NCI-H2081 treated with DMSO at 0.1 percent for 48 hours (cell line): ENCODE data around the gene BOK.

Source experiments
- DNase-seq: peaks from one replicate; lab custom pipeline; 2025; lab: John Stamatoyannopoulos, UW

Gene BOK

GRCh38 chr2:241538838-241539615 lies 19.5 kb upstream of the BOK start:
- no peak for DNase-seq

- no peak for DNase-seq
Observed at GRCh38 chr2:241539616-241540374, 18.8 kb upstream of the BOK start.

DNA sequence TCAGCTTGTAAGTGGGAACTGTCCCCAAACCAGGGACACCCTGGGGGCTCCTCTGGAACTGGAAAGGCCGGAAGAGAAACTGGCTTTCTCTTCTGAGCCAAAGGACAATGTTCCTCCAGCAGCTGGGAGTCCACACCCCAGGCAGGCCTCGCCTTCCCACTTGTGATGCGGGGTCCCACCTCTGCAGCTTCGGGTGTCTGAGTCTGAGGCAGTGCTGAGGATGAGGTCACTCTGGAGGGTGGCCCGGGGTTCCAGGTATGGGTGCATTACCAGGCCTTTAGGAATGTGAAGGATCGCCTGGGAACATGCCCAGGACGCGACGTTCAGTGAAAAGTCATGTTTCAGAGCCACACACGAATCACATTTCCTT lies 18.2 kb upstream of the BOK start:
- no peak for DNase-seq

GRCh38 chr2:241540771-241541561 lies 17.6 kb upstream of the BOK start:
- no peak for DNase-seq

DNA sequence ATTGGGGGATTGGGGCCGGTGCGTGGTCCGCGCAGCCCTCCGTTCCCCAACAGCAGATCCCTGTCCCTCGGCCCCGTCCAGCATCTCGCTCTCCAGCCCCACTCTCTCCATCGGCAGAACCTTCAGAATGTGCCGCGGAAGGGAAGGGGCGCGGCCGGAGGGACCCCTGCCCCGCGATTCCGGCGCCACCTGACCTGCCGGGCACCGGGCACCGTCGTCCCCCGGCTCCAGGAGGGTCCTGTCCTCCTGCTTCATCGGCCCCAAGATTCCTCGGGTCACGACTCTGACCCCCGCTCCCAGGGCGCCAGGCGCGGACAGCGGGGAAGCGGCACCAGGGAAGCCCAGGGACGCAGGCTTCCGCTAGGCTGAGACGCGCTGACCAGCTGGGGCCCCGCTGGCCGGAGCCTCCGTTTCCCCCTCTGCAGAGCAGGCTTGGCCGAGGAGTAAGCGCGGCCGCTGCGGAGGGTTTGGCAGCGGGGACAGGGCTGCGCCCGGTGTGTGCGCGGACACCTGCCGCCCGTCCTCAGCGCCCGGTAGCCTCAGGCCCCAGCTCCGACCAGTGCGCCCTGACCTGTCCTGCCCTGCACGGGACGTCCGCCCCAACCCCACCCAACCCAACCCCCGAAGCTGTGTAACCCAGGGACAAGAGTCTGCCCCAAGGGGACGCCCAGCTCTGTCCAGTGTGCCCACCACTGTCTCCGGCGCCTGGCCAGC lies 16.8 kb upstream of the BOK start:
- no peak for DNase-seq

DNA sequence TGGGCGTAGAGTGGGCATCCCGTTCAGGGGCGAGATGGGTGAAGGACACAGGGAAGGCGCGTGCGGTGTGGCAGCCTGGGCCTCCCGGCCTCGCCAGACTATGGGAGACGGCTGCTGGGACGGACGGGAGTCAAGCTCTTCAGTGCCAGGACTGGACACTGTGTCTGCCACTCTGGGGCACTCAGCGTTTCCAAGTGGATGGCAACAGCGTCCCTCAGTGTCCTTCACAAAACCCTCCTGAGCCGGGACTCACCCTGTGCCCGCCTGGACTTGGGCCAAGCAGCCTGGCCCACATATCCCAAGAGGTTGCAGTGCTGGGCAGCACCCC lies 16.3 kb upstream of the BOK start:
- DNase-seq = no peak

DNA sequence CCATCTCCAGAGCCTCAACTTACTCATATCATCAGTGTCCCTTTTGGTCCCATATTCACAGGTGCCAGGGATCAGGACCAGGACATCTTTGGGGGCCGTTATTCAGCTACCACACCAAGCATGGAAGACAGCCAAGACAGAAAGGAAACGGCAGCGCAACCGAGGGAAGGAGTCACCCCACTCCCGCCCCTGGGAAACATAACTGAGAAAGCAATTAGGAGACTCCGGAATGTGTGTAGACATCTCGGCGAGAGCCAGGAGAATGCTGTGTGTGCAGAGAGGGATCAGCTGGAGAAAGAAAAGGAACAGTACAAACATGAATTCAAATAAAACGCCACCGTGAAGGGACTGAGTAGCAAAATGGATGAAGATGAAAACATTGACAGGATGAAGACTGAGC lies 13.4 kb upstream of the BOK start:
- DNase-seq = no peak

DNA sequence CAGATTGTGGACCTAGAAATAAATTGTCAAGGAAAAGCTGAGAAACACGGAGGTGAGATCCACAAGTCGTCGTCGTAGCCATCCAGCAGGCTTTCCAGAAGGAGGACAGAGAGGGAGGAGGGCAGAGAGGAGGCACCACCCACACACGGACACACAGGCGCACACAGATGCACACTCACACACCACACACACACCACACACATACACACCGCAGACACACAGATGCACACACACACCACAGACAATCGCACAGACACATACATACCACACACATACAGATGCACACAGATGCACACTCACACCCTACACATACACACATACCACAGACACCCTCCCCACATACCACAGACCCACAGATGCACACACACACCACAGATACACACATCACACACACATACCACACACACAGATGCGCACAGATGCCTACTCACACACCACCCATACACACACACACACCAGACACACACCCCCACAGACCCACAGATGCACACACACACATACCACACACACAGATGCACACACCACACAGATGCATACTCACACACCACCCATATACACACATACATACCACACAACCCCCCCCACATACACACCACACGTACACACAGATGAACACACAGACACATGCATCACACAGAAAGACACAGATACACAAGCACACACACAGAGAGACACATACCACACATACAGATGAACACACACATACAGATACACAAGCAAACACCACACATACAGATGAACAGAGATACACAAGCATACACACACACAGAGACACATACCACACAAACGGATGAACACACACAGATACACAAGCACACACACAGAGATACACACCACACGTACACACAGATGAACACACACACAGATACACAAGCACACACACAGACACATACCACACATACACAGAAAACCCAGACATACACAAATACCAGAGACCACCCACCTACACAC lies 12.7 kb upstream of the BOK start:
- DNase-seq = no peak

DNA sequence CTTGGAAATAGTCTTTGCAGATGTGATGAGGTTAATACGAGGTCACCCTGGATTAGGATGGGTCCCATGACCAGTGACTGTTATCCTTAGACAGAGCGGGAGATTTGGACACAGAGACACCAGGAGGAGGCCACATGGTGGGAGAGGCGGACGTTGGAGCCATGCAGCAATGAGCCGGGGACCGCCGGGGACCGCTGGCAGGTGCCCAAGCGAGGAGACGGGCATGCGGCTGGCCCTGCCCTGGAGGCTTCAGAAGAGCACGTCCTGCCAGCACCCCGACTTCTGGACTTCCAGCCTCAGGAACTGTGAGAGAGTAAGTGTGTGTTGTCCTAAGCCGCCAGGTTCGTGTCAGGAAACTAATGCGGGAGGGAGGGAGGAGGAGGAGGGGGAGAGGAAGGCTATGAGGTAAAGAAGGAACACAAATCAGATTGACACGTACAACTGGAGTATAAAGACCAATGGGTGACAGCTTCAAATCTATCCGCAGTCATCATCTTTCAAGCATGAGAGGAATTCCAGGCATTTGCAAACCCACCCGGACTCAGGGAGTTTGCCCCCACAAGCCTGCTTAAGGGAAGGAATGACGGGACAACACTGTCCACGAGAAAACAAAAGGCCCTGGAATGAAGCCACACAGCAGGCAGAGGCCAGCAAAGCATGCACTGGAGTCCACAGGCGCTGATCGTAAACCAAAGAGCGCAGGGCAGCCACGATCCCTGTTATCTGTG lies 11.6 kb upstream of the BOK start:
- DNase-seq = no peak

DNA sequence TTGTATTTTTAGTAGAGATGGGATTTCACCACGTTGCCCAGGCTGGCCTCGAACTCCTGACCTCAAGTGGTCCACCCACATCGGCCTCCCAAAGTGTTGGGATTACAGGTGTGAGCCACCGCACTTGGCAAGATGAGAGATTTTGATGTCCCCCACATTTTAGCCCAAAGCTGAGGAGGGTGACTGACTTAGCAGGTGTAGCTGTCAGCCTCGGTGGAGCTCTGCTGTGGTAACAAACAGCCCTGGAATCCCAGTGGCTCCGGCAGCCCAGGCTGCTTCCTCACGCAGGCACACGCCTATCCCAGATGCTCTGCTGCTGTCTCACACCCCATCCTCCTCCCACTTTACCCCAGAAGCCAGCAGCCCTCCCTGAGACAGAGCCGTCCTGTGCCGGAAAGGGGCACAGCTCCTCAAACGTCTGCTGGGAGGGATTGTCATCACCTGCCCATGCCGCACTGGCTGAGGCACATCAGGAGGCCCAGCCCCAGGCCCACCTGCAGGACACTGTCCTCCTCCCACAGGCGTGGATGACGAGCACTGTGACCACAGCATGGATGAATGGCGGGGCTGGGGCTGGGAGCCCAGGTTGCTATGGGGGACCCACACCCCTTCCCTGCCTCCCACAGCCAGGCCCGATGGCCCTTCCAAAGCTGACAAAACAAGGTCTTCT lies 10.6 kb upstream of the BOK start:
- DNase-seq = no peak

GRCh38 chr2:241548451-241548835 lies 10.1 kb upstream of the BOK start:
- no peak for DNase-seq

- no peak for DNase-seq
Observed at GRCh38 chr2:241550616-241551580, 7.6 kb upstream of the BOK start.

- no peak for DNase-seq
Observed at GRCh38 chr2:241551599-241551997, 6.9 kb upstream of the BOK start.

DNA sequence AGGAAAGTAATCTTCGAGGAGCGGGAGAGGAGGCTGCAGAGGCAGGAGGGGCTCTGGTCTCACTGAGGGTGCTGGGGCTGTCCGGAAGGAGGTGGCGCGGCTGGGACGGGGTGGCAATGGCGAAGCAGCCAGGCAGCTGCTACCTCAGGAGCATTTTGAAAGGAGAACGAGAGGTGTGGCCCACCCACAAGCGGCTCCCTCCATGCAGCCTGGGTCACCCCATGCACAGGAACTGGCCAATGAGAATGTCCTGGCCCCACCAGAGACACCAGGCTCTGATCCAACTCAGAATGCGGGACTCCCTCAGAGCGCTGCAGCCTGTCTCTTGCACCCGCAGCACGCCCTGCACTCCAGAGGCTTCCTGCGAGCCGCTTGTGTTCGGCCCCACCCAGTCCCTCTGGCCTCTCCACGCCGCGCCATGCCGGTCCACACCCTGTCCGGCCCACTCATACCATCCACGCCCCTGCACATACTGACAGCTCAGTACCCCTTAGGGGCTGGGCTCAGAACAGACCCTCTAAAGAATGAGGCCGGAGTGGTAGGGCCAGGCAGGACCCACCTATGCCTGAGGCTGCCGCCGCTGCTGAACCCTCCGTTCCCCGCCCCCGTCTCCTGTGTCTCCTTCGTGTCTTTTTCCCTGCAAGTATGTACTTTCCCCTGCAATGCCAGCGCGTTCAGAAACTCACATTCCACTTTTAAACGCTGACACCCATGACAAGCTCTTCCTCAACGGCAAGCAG lies 6.4 kb upstream of the BOK start:
- DNase-seq = no peak

- no peak for DNase-seq
Observed at GRCh38 chr2:241553512-241553830, 5.1 kb upstream of the BOK start.

- no peak for DNase-seq
Observed at GRCh38 chr2:241553981-241554380, 4.6 kb upstream of the BOK start.

DNA sequence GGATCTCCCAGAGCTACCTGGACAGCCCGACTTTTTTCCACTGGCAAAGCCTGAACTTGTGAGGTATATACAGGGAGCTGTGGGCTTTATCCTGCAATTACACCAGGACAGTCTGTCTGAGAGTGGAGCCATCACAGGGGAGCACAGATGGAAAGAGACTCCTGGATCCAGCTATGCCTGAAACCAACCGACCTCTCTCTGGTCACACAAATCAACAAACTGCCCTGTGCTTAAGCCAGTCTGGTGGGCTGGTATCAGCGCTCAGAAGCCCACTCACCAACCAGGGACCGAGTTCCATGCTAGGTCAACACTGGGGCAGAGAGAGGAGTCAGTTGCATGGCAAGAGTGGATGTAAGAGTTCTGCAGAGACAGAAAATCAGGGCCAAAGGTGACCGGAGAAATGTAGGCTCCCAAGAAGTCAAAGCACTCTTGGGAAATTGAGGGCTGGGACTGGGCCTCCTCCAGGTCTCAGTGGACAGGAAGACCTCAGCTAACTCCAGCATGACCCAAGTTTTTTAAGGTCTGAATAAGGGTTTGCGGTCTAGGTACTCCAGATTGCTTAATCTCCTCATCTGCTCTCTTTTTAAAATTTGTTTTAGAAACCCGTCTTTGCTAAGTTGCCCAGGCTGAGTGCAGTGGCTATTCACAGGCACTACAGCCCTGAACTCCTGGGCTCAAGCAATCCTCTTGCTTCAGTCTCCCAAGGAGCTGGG lies 3.8 kb upstream of the BOK start:
- DNase-seq = no peak

DNA sequence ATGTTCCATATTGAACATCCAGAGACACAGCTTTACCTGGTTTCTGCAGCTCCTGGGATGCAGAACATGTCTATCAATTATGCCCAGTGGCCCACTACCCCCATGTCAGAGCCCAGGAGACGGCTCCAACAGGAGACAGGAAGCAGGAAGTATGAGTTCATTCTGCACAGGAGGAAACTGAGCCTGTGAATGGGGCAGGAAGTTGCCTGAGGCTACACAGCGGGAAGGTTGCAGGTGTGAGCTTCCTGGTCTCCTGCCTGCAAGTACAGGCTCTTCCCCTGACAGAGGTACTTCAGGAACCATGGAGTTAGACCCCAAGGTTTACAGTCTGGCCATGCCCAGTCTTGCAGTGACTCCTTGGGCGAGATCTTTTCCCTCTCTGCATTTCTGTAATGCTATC lies 2.8 kb upstream of the BOK start:
- DNase-seq = no peak
